Measurements from ENCODE around the gene G6PC3.

DNA sequence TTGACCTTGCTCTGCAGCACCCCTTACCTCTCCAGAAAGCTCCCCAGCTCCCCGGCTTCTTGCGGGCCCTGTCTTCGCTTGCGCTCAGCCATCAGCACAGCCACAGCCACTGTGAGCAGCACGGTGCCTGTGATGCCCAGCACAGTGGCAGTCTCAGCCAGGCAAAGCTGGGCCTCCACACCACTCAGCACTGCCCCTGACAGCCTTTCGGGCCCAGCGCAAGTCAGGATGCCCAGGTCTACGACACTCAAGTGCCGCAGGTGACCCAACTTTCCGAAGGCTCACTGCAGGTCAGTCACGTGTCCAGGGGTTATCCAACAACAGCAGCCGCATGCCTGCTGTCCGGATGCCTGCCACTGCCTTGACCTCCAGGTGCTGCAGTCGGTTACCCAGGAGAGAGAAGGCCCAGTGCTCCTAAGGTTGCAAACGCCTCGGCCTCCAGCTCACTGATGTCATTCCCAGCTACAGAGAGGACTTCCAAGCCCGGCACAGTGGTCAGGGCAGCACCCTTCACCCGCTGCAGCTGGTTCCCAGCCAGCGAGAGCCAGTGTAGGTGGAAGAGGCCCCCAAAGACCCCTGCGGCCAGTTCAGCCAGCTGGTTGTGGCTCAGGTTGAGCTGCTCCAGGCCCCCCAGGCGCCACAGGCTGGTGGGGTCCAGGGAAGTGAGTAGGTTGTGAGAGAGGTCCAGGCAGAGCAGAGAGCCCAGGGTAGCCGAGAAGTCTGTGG lies 46.8 kb upstream of the G6PC3 start:
- TF ChIP-seq, protein P1, sequence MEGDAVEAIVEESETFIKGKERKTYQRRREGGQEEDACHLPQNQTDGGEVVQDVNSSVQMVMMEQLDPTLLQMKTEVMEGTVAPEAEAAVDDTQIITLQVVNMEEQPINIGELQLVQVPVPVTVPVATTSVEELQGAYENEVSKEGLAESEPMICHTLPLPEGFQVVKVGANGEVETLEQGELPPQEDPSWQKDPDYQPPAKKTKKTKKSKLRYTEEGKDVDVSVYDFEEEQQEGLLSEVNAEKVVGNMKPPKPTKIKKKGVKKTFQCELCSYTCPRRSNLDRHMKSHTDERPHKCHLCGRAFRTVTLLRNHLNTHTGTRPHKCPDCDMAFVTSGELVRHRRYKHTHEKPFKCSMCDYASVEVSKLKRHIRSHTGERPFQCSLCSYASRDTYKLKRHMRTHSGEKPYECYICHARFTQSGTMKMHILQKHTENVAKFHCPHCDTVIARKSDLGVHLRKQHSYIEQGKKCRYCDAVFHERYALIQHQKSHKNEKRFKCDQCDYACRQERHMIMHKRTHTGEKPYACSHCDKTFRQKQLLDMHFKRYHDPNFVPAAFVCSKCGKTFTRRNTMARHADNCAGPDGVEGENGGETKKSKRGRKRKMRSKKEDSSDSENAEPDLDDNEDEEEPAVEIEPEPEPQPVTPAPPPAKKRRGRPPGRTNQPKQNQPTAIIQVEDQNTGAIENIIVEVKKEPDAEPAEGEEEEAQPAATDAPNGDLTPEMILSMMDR (IDR thresholded peaks at IDR 0.05): no peak
- TF ChIP-seq EZH2 (IDR thresholded peaks at IDR 0.05): no peak

Data from neural progenitor cell (in vitro differentiated cells).